ENCODE measurements around the gene IL4. TPM values are rescaled to one million over a fixed set of nuclear protein-coding genes. Genes with fewer than 3 reads are reported as not detected.

Gene IL4
- total RNA-seq, 2 donors from 2014 or later, result 1.2 to 1.5 TPM

DNA sequence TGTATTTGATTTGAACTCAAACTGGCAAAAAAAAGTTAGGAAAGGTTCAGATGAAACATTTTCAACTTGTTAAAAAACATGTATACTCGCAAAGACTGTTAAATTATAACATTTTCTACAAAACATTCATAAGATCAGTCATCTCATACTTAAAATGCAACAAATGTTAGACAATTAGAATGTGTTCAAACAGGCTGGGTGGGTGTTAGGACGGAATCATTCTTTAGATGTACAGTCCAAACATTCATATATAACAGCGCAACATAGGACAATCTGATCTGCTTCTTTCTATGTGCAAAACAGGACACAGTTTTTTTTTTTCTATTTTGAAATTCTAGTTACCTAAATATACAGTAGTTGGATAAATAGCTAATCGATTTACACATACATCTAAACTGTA lies 22.2 kb downstream of the IL4 start:
- peaks cover 8% of the 10 kb centered on the region for H3K4me1 Mint-ChIP-seq (ENCODE audit: low read depth)
- H3K4me3 Mint-ChIP-seq, result no peak overlapping the region
- no peaks in the 10 kb centered on the region for H3K27me3 Mint-ChIP-seq (ENCODE audit: low read depth)
- H3K9me3 Mint-ChIP-seq, result no peaks in the 10 kb centered on the region
- H3K36me3 Mint-ChIP-seq (ENCODE audit: insufficient read depth in 2 of 2), result peaks cover 0 to 20% of the 10 kb centered on the region in 2 donors
- no peak for ATAC-seq (replicated peaks in 1 of 2)
- no peak for DNase-seq
- no peak overlapping the region for H3K27ac Mint-ChIP-seq

DNA sequence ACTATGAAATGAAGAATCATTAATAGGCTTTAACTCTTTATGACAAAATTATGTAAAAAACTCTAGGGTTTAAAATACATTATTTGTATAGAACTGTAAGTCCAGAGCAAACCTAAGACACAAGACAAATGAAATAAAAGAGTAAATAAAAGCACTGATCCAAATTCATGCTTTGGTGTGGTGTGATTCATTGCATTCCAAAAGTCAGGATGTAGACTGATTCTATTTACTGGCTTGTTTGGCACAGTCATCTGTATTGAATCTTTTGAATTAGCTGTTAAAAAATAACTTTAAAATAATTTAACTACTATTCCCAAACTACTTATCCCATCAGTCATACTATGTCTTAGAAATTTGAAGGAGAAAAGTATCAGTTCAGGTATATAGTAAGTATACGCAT lies 31.1 kb downstream of the IL4 start:
- Mint-ChIP-seq H3K27me3 (ENCODE audit: low read depth) (no peaks in the 10 kb centered on the region), H3K27ac (no peak overlapping the region), H3K9me3 (no peaks in the 10 kb centered on the region), H3K4me3 (no peak overlapping the region), H3K36me3 (ENCODE audit: insufficient read depth in 2 of 2) (peaks cover 5 to 18% of the 10 kb centered on the region in 2 donors), H3K4me1 (ENCODE audit: low read depth) (no peaks in the 10 kb centered on the region)
- no peak for DNase-seq
- ATAC-seq (replicated peaks in 1 of 2), result no peak

DNA sequence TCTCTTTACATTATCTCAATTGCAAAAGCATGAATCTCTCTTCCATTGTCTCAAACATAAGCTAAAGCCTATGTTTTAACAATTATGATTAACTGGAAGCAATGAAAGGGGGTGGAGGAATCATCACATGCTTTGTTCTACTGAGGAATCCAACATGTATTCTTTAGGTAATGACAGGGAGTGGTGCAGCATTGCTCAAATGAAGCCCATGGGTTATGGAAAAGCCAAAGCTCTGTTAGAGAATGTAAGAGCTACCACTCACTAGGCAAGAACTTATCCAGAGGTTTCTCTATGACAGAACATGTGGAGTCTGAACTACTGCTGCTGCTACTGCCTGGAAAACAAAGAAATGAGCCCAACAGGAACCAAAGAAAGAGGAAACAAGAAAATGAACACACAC lies 34.9 kb downstream of the IL4 start:
- Mint-ChIP-seq H3K9me3 (no peaks in the 10 kb centered on the region), H3K36me3 (ENCODE audit: insufficient read depth in 2 of 2) (peaks cover 1 to 3% of the 10 kb centered on the region in 2 donors), H3K4me3 (no peak overlapping the region), H3K27ac (no peak overlapping the region), H3K27me3 (ENCODE audit: low read depth) (no peaks in the 10 kb centered on the region), H3K4me1 (ENCODE audit: low read depth) (no peaks in the 10 kb centered on the region)
- ATAC-seq (replicated peaks in 1 of 2) (no peak), DNase-seq (no peak)

DNA sequence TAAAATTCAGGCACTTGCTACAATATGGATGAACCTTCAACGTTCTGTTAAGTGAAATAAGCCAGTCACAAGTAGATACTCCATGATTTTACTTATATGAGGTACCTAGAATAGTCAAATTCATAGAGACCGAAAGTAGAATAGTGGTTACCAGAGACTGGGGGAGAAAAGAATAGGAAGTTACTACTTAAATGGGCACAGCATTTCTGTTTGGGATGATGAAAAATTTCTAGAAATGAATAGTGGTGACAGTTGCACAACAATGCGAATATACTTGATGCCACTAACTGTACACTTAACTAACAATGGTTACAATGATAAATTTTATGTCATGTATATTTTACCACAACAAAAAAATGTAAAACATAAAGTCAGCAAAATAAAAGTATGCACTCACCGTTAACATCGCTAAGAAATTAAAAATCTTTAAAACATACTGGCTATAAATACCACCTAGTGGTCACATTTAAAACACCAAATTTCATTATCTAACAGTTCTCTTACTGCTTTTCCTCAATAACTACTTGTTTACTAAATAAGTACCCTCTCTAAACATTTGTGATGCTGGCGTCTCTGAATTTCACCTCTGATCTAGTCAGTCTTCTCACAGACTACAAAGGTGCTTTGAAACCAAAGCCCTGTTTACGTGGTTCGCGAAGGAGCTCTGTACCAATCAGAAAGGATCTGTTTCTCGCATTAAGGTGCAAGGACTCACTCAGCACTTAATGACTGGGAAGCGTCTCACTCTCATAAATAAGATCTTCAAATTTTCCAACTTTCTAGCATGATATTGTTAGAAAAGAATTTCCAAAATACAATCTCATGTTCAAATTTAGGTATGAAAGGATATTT lies 40.9 kb downstream of the IL4 start:
- Mint-ChIP-seq H3K36me3 (ENCODE audit: insufficient read depth in 2 of 2) (peaks cover 0 to 6% of the 10 kb centered on the region in 2 donors), H3K27me3 (ENCODE audit: low read depth) (no peaks in the 10 kb centered on the region), H3K4me3 (peak overlapping the region; percentile 49 to 59), H3K27ac (no peak overlapping the region), H3K9me3 (no peaks in the 10 kb centered on the region), H3K4me1 (ENCODE audit: low read depth) (peaks cover 14% of the 10 kb centered on the region)
- no peak for DNase-seq
- ATAC-seq (replicated peaks in 1 of 2), result peak; percentile 84 to 94

DNA sequence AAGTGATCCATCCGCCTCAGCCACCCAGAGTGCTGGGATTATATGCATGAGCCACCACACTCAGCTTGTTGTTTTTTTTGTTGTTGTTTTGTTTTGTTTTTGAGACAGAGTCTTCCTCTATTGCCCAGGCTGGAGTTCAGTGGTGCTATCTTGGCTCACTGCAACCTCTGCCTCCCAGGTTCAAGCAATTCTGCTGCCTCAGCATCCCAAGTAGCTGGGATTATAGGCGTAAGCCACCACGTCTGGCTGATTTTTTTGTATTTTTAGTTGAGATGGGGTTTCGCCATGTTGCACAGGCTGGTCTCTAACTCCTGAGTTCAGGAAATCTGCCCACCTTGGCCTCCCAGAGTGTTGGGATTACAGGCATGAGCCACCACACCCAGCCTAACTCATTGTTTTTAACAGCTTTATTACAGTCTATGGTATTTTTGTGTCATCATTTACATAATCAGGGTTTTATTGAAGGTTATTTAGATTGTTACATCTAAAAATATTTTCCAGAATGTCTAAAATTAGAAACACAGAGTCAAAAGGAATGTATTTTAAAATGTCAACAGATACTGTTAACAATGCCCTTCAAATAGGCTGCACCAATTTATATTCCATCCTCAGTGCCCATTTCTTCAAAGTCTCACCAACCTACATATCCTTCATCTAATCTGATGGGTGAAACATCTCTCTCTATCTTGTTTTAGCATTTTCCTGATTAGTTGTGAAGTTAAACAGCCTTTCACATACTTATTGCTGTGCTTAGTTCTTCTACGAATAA lies 44.9 kb downstream of the IL4 start:
- H3K36me3 Mint-ChIP-seq (ENCODE audit: insufficient read depth in 2 of 2), result peaks cover 0 to 7% of the 10 kb centered on the region in 2 donors
- H3K4me1 Mint-ChIP-seq (ENCODE audit: low read depth), result peaks cover 14% of the 10 kb centered on the region
- DNase-seq, result no peak
- H3K4me3 Mint-ChIP-seq, result no peak overlapping the region
- no peak for ATAC-seq (replicated peaks in 1 of 2)
- no peaks in the 10 kb centered on the region for H3K9me3 Mint-ChIP-seq
- no peak overlapping the region for H3K27ac Mint-ChIP-seq
- H3K27me3 Mint-ChIP-seq (ENCODE audit: low read depth), result no peaks in the 10 kb centered on the region

DNA sequence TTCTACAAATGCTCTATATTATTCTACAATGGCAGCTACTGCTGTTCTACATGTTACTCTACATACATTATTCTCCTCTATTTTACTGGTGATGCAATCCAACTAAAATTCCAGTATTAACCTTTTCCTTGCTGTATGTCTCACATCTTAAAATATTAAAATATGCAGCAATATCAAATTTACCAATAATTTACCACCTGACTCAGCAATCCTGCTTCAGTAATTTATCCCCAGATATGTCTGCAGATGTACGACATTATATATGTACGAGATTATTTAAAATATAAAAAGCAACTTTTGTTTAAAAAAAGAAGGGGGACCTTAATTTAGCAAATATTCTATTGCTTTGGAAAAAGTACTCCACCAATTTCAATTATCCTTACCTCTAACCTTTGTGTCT lies 52.0 kb downstream of the IL4 start:
- Mint-ChIP-seq H3K27me3 (ENCODE audit: low read depth) (no peaks in the 10 kb centered on the region), H3K36me3 (ENCODE audit: insufficient read depth in 2 of 2) (peaks cover 12% of the 10 kb centered on the region in 2 donors), H3K4me3 (no peak overlapping the region), H3K4me1 (ENCODE audit: low read depth) (peaks cover 4% of the 10 kb centered on the region), H3K9me3 (no peaks in the 10 kb centered on the region), H3K27ac (no peak overlapping the region)
- ATAC-seq (replicated peaks in 1 of 2), result no peak
- no peak for DNase-seq

DNA sequence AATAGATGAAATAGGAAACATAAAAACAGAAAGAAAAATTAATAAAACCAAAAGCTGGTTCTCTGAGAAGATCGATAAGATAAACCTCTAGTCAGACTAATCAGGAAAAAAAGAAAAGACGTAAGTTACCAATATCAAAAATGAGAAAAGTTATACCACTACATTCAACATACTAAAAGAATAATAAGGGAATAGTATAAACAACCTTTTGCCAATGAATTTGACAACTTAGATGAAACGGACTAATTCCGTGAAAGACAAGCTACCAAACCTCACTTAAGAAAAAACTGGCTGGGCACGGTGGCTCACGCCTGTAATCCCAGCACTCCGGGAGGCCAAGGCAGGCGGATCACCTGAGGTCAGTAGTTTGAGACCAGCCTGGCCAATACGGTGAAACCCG lies 56.1 kb downstream of the IL4 start:
- no peaks in the 10 kb centered on the region for H3K27me3 Mint-ChIP-seq (ENCODE audit: low read depth)
- H3K9me3 Mint-ChIP-seq, result no peaks in the 10 kb centered on the region
- H3K27ac Mint-ChIP-seq, result no peak overlapping the region
- DNase-seq, result no peak
- ATAC-seq (replicated peaks in 1 of 2), result no peak
- H3K36me3 Mint-ChIP-seq (ENCODE audit: insufficient read depth in 2 of 2), result peaks cover 9 to 11% of the 10 kb centered on the region in 2 donors
- H3K4me1 Mint-ChIP-seq (ENCODE audit: low read depth), result peaks cover 18% of the 10 kb centered on the region
- no peak overlapping the region for H3K4me3 Mint-ChIP-seq

Other genes starting within 250 kb of the IL4 start
- 100 to 1,000 TPM; 212 to 226 TPM for gene IRF1, start 183.2 kb upstream of the IL4 start, total RNA-seq
- 1 to 10 TPM; 1.3 to 2.1 TPM for gene IL5, start 130.5 kb upstream of the IL4 start, total RNA-seq
- 10 to 100 TPM; 42.1 to 46.1 TPM for gene RAD50, start 117.0 kb upstream of the IL4 start, total RNA-seq
- gene IL13, start 15.8 kb upstream of the IL4 start, total RNA-seq, result 10 to 100 TPM in 1 of 2 donors, 1 to 10 TPM in 1; 8.0 to 16.3 TPM
- gene KIF3A, start 63.6 kb downstream of the IL4 start, total RNA-seq, result 10 to 100 TPM; 20.0 to 26.9 TPM
- 1 to 10 TPM; 3.4 to 4.6 TPM for gene CCNI2, start 73.4 kb downstream of the IL4 start, total RNA-seq
- 10 to 100 TPM; 24.7 to 26.4 TPM for gene SEPTIN8, start 103.2 kb downstream of the IL4 start, total RNA-seq
- not detected for gene SOWAHA, start 139.3 kb downstream of the IL4 start, total RNA-seq
- gene SHROOM1, start 156.7 kb downstream of the IL4 start, total RNA-seq, result 1 to 10 TPM; 1.1 to 2.1 TPM
- 1 to 10 TPM; 1.9 to 2.8 TPM for gene GDF9, start 192.5 kb downstream of the IL4 start, total RNA-seq
- gene UQCRQ, start 192.7 kb downstream of the IL4 start, total RNA-seq, result 100 to 1,000 TPM; 189 TPM
- 1 to 10 TPM; 5.0 to 7.2 TPM for gene LEAP2, start 199.7 kb downstream of the IL4 start, total RNA-seq